Neural progenitor cell (in vitro differentiated cells): ENCODE measurements around the gene ABI3BP.

Experiments used
- CTCF ChIP-seq: fragments of 200-600 bp; sonication (generic); IDR thresholded peaks from 2 replicates; pipeline ENCODE4 v1.5.1; 2017; ENCODE audit warnings: antibody characterized with exemption, mild to moderate bottlenecking
- EZH2phosphoT487 ChIP-seq: fragments of 200-600 bp; sonication (generic); IDR thresholded peaks from 2 replicates; pipeline ENCODE4 v1.6.1; 2017; ENCODE audit warnings: antibody characterized with exemption

- TF ChIP-seq CTCF (no peak), EZH2phosphoT487 (no peak)
Measured at GRCh38 chr3:100968932-100969906, 24.0 kb downstream of the ABI3BP start.
